HCT116 (cell line): ENCODE results near the gene GPX3. TPM values are rescaled to one million over a fixed set of nuclear protein-coding genes. Genes with fewer than 3 reads are reported as not detected.

Experiments
- ATAC-seq: fragments of 200-7000 bp; cut with Tn5 transposase; 2 replicates; pipeline ENCODE4 v1.9.1; 2020; ENCODE audit warnings: mild to moderate bottlenecking, moderate library complexity
- BruUV-seq: library from RNA; stranded (reverse); fragments of 400-500 nt; replicated peaks from 2 replicates; lab custom pipeline; 2021; lab: Mats Ljungman, UMichigan
- CTCF ChIA-PET: fragments of 300-600 bp; sonication (Branson Sonifier 250); formaldehyde crosslinking; loops from one replicate; lab custom pipeline; 2021; ENCODE audit warnings: antibody characterized with exemption; lab: Charles Lee
- POLR2A ChIA-PET: fragments of 300-600, 350-600 bp; sonication (Branson Sonifier 250); formaldehyde crosslinking; loops from one replicate; lab custom pipeline; 2021; ENCODE audit warnings: antibody characterized with exemption; lab: Charles Lee
- RAD21 ChIA-PET, 2 experiments: fragments of 300-600 bp; sonication (Branson Sonifier 250); formaldehyde crosslinking; loops; one replicate each; lab custom pipeline; 2023; ENCODE audit warnings: low total read pairs in 2 of 2; ENCODE audit not compliant: uncharacterized antibody in 2 of 2, unreplicated experiment in 2 of 2, low non-redundant PET in 1 of 2; lab: Charles Lee
- DNase-seq: peaks from one replicate; pipeline ENCODE4 v3.0.0-alpha.2; 2010; ENCODE audit warnings: low read depth, low spot score
- H2AFZ ChIP-seq: fragments of 200-600 bp; shearing (Covaris generic), sonication (generic); 2 replicates; pipeline ENCODE4 v1.6.1; 2017; ENCODE audit warnings: low read depth, mixed run types, mixed read lengths, antibody characterized with exemption, low read length; ENCODE audit not compliant: poor library complexity, severe bottlenecking
- H3K27ac ChIP-seq: 2 replicates; pipeline ENCODE4 v1.5.1; 2012; ENCODE audit warnings: low read depth, low read length
- H3K27me3 ChIP-seq: fragments of 200-600 bp; sonication (generic); 2 replicates; pipeline ENCODE4 v1.6.1; 2016; ENCODE audit warnings: mixed run types, low read length, mixed read lengths; ENCODE audit not compliant: insufficient read depth
- H3K36me3 ChIP-seq, 2 experiments: fragments of 200-500 bp in 1 of 2; fragments of 200-600 bp in 1 of 2; sonication (Bioruptor generic) in 1 of 2; sonication (generic) in 1 of 2; 2 replicates each; pipeline versions ENCODE4 v1.5.1 to v1.6.1; 2014 to 2016; ENCODE audit warnings: low read length in 2 of 2, inconsistent platforms in 1 of 2, mixed read lengths in 1 of 2, mixed run types in 1 of 2; ENCODE audit not compliant: insufficient read depth in 2 of 2, control insufficient read depth in 1 of 2
- H3K4me1 ChIP-seq, 2 experiments: fragments of 200-600 bp in 1 of 2; sonication (generic) in 1 of 2; 2 replicates each; pipeline versions ENCODE4 v1.5.1 to v1.6.1; 2012 to 2017; ENCODE audit warnings: low read length in 2 of 2, inconsistent platforms in 1 of 2, mild to moderate bottlenecking in 1 of 2, mixed read lengths in 1 of 2, mixed run types in 1 of 2, moderate library complexity in 1 of 2; ENCODE audit not compliant: insufficient read depth in 2 of 2, control insufficient read depth in 1 of 2
- H3K4me2 ChIP-seq: fragments of 200-600 bp; sonication (generic); 2 replicates; pipeline ENCODE4 v1.6.1; 2017; ENCODE audit warnings: mixed run types, low read length, mixed read lengths
- H3K4me3 ChIP-seq, 2 experiments: fragments of 200-600 bp in 1 of 2; sonication (generic) in 1 of 2; replicated peaks in 1 of 2; 2 replicates each; pipeline ENCODE4 v1.5.1; 2011 to 2016; ENCODE audit warnings: low read length in 2 of 2, control low read depth in 1 of 2, low read depth in 1 of 2, mild to moderate bottlenecking in 1 of 2, mixed read lengths in 1 of 2, mixed run types in 1 of 2
- H3K79me2 ChIP-seq: fragments of 200-600 bp; sonication (generic); 2 replicates; pipeline ENCODE4 v1.6.1; 2017; ENCODE audit warnings: mild to moderate bottlenecking, mixed run types, low read length, moderate library complexity, mixed read lengths; ENCODE audit not compliant: insufficient read depth
- H3K9ac ChIP-seq: fragments of 200-600 bp; sonication (generic); 2 replicates; pipeline ENCODE4 v1.6.1; 2016; ENCODE audit warnings: low read length, mixed read lengths
- H3K9me2 ChIP-seq: fragments of 200-600 bp; sonication (generic), shearing (Covaris generic); 2 replicates; pipeline ENCODE4 v1.6.1; 2017; ENCODE audit warnings: mixed run types, mild to moderate bottlenecking, moderate library complexity; ENCODE audit not compliant: insufficient read depth
- H3K9me3 ChIP-seq, 2 experiments: fragments of 200-500 bp in 1 of 2; fragments of 200-600 bp in 1 of 2; sonication (Bioruptor generic) in 1 of 2; sonication (generic) in 1 of 2; 2 replicates each; pipeline ENCODE4 v1.6.1; 2014 to 2017; ENCODE audit warnings: low read length in 2 of 2, mixed read lengths in 2 of 2, inconsistent platforms in 1 of 2, low read depth in 1 of 2, mild to moderate bottlenecking in 1 of 2, mixed run types in 1 of 2, moderate library complexity in 1 of 2; ENCODE audit not compliant: control insufficient read depth in 1 of 2, insufficient read depth in 1 of 2
- H4K20me1 ChIP-seq: fragments of 200-600 bp; sonication (generic), shearing (Covaris generic); 2 replicates; pipeline ENCODE4 v1.6.1; 2017; ENCODE audit warnings: mixed run types, mild to moderate bottlenecking, moderate library complexity; ENCODE audit not compliant: insufficient read depth
- CBX3 ChIP-seq: IDR thresholded peaks from 2 replicates; pipeline ENCODE4 v1.6.1; 2012; ENCODE audit warnings: low read depth
- CEBPB ChIP-seq: IDR thresholded peaks from 2 replicates; pipeline ENCODE4 v1.6.1; 2012; ENCODE audit warnings: low read depth
- EGR1 ChIP-seq: IDR thresholded peaks from 2 replicates; pipeline ENCODE4 v1.6.1; 2012; ENCODE audit warnings: low read depth
- ELF1 ChIP-seq: IDR thresholded peaks from 2 replicates; pipeline ENCODE4 v1.6.1; 2012; ENCODE audit warnings: low read depth, borderline replicate concordance
- EZH2 ChIP-seq: fragments of 200-600 bp; sonication (generic); IDR thresholded peaks from 2 replicates; pipeline ENCODE4 v1.6.1; 2017; ENCODE audit warnings: antibody characterized with exemption, mixed run types
- EZH2phosphoT487 ChIP-seq: fragments of 200-600 bp; IDR thresholded peaks from 2 replicates; pipeline ENCODE4 v1.6.1; 2018; ENCODE audit warnings: antibody characterized with exemption, borderline replicate concordance
- JUND ChIP-seq: IDR thresholded peaks from 2 replicates; pipeline ENCODE4 v1.6.1; 2012
- POLR2AphosphoS5 ChIP-seq: IDR thresholded peaks from 2 replicates; pipeline ENCODE4 v1.6.1; 2011; ENCODE audit warnings: mild to moderate bottlenecking, low read depth, low read length, moderate library complexity
- SRF ChIP-seq: IDR thresholded peaks from 2 replicates; pipeline ENCODE4 v1.6.1; 2012; ENCODE audit warnings: low read depth
- TCF7L2 ChIP-seq: IDR thresholded peaks from 2 replicates; pipeline ENCODE4 v1.7.0; 2011; ENCODE audit warnings: borderline replicate concordance, inconsistent platforms; ENCODE audit not compliant: insufficient read depth, insufficient read length; ENCODE audit errors: extremely low read depth
- ZFX ChIP-seq: fragments of 450-650 bp; IDR thresholded peaks from 2 replicates; pipeline ENCODE4 v1.6.1; 2017
- intact Hi-C: fragments of 100-400 bp; cut with micrococcal nuclease; formaldehyde crosslinking; loops from 2 replicates; pipeline ENCODE4 v1.10.0; 2022
- total RNA-seq: library from RNA; stranded (reverse); gene quantifications from one replicate; pipeline ENCODE4 v1.2.1, GENCODE V29; 2021; ENCODE audit not compliant: unreplicated experiment
- TF ChIP-seq, protein P1 (sequence below), 3 experiments: fragments of 200-600 bp in 1 of 3; sonication (generic) in 1 of 3; IDR thresholded peaks in 2 of 3; conservative IDR thresholded peaks in 1 of 3; 2 replicates each; pipeline ENCODE4 v1.5.1; 2012 to 2017; ENCODE audit warnings: low read depth in 2 of 3, low read length in 2 of 3, antibody characterized with exemption in 1 of 3, borderline replicate concordance in 1 of 3, control low read depth in 1 of 3, mild to moderate bottlenecking in 1 of 3, mixed read lengths in 1 of 3, mixed run types in 1 of 3, moderate library complexity in 1 of 3; ENCODE audit not compliant: insufficient read depth in 1 of 3

The GPX3 gene
- total RNA-seq, 1 experiment from 2014 or later = 0.96 TPM

- no TSS peak for BruUV-seq
- POLR2A ChIA-PET = no interaction called here
Measured at GRCh38 chr5:151053796-151054462, 33.5 kb downstream of the GPX3 start.

DNA sequence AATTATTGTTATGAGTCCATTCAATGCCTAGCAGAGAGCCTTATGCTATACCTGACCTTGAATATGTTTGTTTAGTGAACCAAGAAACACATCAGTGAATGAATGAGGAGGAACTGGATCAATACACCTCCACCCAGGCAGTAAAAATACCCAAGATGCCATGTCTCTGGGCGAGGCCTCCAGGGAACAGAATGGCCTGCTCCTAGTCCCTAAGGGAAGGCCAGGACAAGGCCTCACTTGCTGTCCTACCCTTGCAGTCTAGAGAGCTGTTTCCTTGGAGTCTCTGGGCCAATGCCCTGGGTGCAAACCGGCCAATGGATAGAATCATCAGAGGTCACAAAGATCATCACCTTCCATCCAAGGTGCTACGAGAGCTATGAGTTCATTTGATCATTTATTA, 34.3 kb downstream of the GPX3 start:
- ChIA-PET CTCF (interaction anchor here (1.1 to 8.8 kb wide), 2 partner anchors 55 to 61 kb away, joined by 3 to 171 read pairs; no protein-coding TSS in a partner anchor), POLR2A (no interaction called here), RAD21 (interaction anchor here in 1 of 2 experiments (0.5 kb wide), 1 partner anchor 109 kb away, joined by 3 read pairs; no protein-coding TSS in a partner anchor)
- DNase-seq (no peak), ATAC-seq (no peak)
- Histone ChIP-seq H3K36me3 (0 out of 4 replicates have a peak, but pooled peaks cover 0 to 3% of the 10 kb centered on the region in 2 experiments), H3K4me1 (no peaks in the 10 kb centered on the region), H3K9ac (no peak overlapping the region), H3K4me3 (no peak overlapping the region), H3K9me2 (no peaks in the 10 kb centered on the region), H4K20me1 (no peaks in the 10 kb centered on the region), H2AFZ (no peak overlapping the region), H3K27me3 (no peaks in the 10 kb centered on the region), H3K27ac (no peak overlapping the region), H3K79me2 (no peaks in the 10 kb centered on the region), H3K4me2 (no peak overlapping the region), H3K9me3 (no peaks in the 10 kb centered on the region)
- TF ChIP-seq, protein P1, sequence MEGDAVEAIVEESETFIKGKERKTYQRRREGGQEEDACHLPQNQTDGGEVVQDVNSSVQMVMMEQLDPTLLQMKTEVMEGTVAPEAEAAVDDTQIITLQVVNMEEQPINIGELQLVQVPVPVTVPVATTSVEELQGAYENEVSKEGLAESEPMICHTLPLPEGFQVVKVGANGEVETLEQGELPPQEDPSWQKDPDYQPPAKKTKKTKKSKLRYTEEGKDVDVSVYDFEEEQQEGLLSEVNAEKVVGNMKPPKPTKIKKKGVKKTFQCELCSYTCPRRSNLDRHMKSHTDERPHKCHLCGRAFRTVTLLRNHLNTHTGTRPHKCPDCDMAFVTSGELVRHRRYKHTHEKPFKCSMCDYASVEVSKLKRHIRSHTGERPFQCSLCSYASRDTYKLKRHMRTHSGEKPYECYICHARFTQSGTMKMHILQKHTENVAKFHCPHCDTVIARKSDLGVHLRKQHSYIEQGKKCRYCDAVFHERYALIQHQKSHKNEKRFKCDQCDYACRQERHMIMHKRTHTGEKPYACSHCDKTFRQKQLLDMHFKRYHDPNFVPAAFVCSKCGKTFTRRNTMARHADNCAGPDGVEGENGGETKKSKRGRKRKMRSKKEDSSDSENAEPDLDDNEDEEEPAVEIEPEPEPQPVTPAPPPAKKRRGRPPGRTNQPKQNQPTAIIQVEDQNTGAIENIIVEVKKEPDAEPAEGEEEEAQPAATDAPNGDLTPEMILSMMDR (IDR thresholded peaks at IDR 0.05 in 2 of 3, conservative IDR thresholded peaks at IDR 0.05 in 1 of 3; ENCODE audit: borderline replicate concordance in 1 of 3, insufficient read depth in 1 of 3, low read depth in 2 of 3, low read length in 2 of 3) = no peak
- TF ChIP-seq CBX3 (no peak), ELF1 (no peak), EZH2phosphoT487 (no peak), JUND (no peak), ZFX (no peak), EZH2 (no peak), SRF (no peak), TCF7L2 (no peak), POLR2AphosphoS5 (no peak), EGR1 (no peak)
- BruUV-seq = no TSS peak
- intact Hi-C loops = no loop called here

More at GRCh38 chr5:151053796-151054462, 33.5 kb downstream of the GPX3 start:
- no peaks in the 10 kb centered on the region for H3K9me2 ChIP-seq
- no peaks in the 10 kb centered on the region for H3K4me1 ChIP-seq
- H3K27ac ChIP-seq = no peak overlapping the region
- CTCF ChIA-PET = interaction anchor here (1.1 to 8.8 kb wide), 2 partner anchors 56 to 62 kb away, joined by 3 to 171 read pairs; no protein-coding TSS in a partner anchor
- TF ChIP-seq POLR2AphosphoS5 (no peak), CEBPB (no peak)
- no peaks in the 10 kb centered on the region for H3K27me3 ChIP-seq
- ATAC-seq = no peak
- no peaks in the 10 kb centered on the region for H3K9me3 ChIP-seq
- H3K4me3 ChIP-seq = no peak overlapping the region
- no peak overlapping the region for H3K9ac ChIP-seq
- intact Hi-C loops = no loop called here
- H4K20me1 ChIP-seq = no peaks in the 10 kb centered on the region
- H3K36me3 ChIP-seq = 0 out of 4 replicates have a peak, but pooled peaks cover 0 to 3% of the 10 kb centered on the region in 2 experiments
- DNase-seq = no peak
- no peaks in the 10 kb centered on the region for H3K79me2 ChIP-seq
- H3K4me2 ChIP-seq = no peak overlapping the region
- H2AFZ ChIP-seq = no peak overlapping the region
- RAD21 ChIA-PET = no interaction called here
